GM13976 (cell line): ENCODE results near the gene DOCK7.
A peak's percentile ranks its signal among the peaks of the same experiment; 100 is the strongest.
"Not testable (repeated sequence)": the region's sequence is repeated elsewhere in the genome, so short reads cannot be mapped to it uniquely, and the experiment has no call there.

Experiments used
- DNase-seq: peaks from one replicate; pipeline ENCODE4 v3.0.0; 2012; ENCODE audit warnings: low spot score
- CTCF ChIP-seq: IDR thresholded peaks from 2 replicates; pipeline ENCODE4 v1.5.1; 2012; ENCODE audit warnings: borderline replicate concordance, mild to moderate bottlenecking; ENCODE audit not compliant: insufficient read depth; ENCODE audit errors: extremely low read depth, missing control alignments, control extremely low read depth
- in situ Hi-C: fragments of 300-500 bp; cut with MboI; formaldehyde crosslinking; loops from one replicate; pipeline ENCODE4 v1.12.0; 2022; ENCODE audit warnings: low sequenced_read_pairs, mixed read lengths, inconsistent platforms; ENCODE audit not compliant: unreplicated experiment

The DOCK7 gene

GRCh38 chr1:62613325-62613727, 74.9 kb downstream of the DOCK7 start:
- in situ Hi-C loops = no loop called here
- DNase-seq = peak; percentile 29
- TF ChIP-seq CTCF = no peak

GRCh38 chr1:62612770-62613169, 75.4 kb downstream of the DOCK7 start:
- DNase-seq = no peak
- TF ChIP-seq CTCF = no peak
- in situ Hi-C loops = no loop called here

- in situ Hi-C loops = not testable (repeated sequence)
Observed at GRCh38 chr1:62610588-62610987, 77.6 kb downstream of the DOCK7 start.

GRCh38 chr1:62608905-62609304, 79.3 kb downstream of the DOCK7 start:
- TF ChIP-seq CTCF = no peak
- DNase-seq = no peak
- in situ Hi-C loops = no loop called here

More at GRCh38 chr1:62610588-62610987, 77.6 kb downstream of the DOCK7 start:
- not testable (repeated sequence) for DNase-seq

GRCh38 chr1:62601457-62601856, 86.7 kb downstream of the DOCK7 start:
- no peak for TF ChIP-seq CTCF
- DNase-seq = no peak
- in situ Hi-C loops = no loop called here

GRCh38 chr1:62599044-62599443, 89.1 kb downstream of the DOCK7 start:
- in situ Hi-C loops = no loop called here

GRCh38 chr1:62597281-62597680, 90.9 kb downstream of the DOCK7 start, which contains the start of gene ANGPTL3:
Gene ANGPTL3, plus strand, starts transcription at chr1:62597520. Its CDS starts 47 bp downstream, at chr1:62597567.
- in situ Hi-C loops = no loop called here
- DNase-seq = no peak
- TF ChIP-seq CTCF = no peak

More at GRCh38 chr1:62599044-62599443, 89.1 kb downstream of the DOCK7 start:
- TF ChIP-seq CTCF = no peak
- DNase-seq = no peak

- in situ Hi-C loops = no loop called here
- TF ChIP-seq CTCF = no peak
- no peak for DNase-seq
Observed at GRCh38 chr1:62595647-62596046, 92.5 kb downstream of the DOCK7 start.
